GM20431 (cell line): Measurements from ENCODE around the gene DEPDC7.
"Not testable (repeated sequence)": the region's sequence is repeated elsewhere in the genome, so short reads cannot be mapped to it uniquely, and the experiment has no call there.

Experiments used
- in situ Hi-C: fragments of 300-500 bp; cut with MseI, MboI; formaldehyde crosslinking; loops from one replicate; pipeline ENCODE4 v1.15.0; 2020; ENCODE audit warnings: low sequenced_read_pairs; ENCODE audit not compliant: unreplicated experiment

DEPDC7 gene

DNA sequence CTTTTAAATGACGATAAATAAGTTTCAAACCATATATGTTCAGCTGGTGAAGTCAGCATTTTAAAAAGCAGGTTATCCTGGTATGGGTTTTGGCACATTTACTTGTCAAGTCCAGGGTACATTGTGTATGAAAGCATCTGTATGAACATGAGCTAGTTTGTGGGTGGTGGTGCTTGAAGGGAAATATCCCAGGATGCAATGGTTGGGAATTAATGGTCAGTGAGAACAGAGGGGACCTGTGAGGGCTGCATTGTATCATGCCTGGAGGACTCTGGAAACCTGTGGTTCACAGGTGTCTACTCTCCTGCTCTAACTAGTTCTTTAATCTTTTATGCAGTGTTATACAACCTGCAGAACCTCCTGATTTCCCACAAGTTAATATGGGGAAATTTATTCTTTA lies 5.8 kb downstream of the DEPDC7 start:
- in situ Hi-C loops = no loop called here

GRCh38 chr11:33021937-33022336 lies 6.3 kb downstream of the DEPDC7 start:
- in situ Hi-C loops = no loop called here

GRCh38 chr11:33025339-33025722 lies 9.7 kb downstream of the DEPDC7 start:
- in situ Hi-C loops = no loop called here

DNA sequence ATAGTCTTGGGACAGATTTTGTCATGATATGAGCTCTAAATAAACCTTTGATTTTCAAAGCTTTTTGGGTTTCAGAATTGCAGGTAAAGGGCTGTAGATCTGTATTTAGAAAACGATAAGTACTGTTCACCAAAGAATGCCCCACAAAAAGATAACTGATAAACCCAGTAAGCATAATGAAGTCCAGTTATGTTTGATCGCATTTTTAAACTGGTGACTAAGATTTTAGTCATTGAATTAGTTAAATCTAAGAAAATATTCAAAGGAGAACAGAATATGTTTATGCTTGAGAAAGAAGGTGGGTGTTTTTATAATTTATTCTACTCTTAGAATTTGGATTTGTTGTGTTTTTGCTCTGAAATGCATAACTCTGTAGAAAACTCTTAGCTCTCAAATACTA lies 11.6 kb downstream of the DEPDC7 start:
- in situ Hi-C loops = no loop called here

DNA sequence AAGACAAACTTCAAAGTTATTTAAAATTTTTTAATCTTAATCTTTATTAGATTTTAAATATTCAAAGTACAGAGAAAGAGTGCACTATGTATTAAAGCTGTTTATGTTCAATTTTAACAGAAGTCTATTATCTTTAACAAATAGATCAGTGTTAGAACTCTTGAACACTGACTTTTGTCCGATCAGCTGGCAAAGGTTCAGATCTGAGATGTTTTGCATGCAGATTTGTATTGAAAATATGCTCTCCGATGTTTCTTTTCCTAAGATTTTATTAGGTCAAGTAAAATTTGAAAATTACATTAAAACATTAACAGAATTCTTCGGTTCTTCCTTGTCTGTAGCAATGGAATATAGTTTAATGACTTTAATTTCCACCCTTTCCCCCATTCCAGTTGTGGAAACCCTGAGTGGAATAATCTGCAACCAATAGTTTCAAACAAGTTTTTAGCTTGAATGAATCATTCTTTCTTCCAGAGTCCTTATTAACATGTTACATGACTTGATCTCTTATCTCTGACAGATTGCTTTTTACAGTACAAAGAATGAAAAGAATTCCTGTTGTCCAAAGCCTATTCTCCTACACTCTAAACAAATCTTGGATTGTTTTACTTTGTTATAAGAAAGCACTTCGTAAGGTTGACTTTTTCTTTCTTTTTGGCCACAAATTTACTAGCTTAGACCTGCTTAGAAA lies 12.3 kb downstream of the DEPDC7 start:
- in situ Hi-C loops = no loop called here

- in situ Hi-C loops = no loop called here
These were observed 12.8 kb downstream of the DEPDC7 start for GRCh38 chr11:33028537-33028914.

GRCh38 chr11:33029218-33029617 lies 13.5 kb downstream of the DEPDC7 start:
- in situ Hi-C loops = not testable (repeated sequence)

GRCh38 chr11:33033493-33033892 lies 17.8 kb downstream of the DEPDC7 start:
- in situ Hi-C loops = no loop called here

DNA sequence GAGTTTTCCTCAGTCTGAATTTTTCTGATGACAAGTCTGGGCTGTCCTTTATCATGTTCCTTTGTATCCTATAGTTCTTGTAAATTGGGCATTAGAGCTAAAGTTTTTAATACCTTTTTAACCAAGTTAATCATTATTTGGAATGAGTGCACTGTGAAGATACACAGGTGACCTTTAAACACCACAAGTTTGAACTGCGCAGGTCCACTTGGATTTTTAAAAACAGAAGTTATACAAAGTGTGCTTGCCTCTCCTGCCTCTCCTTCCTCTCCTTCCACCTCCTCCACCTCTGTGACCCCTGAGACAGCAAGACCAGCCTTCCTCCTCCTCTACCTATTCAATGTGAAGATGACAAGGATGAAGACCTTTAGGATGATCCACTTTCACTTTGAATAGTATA lies 19.3 kb downstream of the DEPDC7 start:
- in situ Hi-C loops = no loop called here

DNA sequence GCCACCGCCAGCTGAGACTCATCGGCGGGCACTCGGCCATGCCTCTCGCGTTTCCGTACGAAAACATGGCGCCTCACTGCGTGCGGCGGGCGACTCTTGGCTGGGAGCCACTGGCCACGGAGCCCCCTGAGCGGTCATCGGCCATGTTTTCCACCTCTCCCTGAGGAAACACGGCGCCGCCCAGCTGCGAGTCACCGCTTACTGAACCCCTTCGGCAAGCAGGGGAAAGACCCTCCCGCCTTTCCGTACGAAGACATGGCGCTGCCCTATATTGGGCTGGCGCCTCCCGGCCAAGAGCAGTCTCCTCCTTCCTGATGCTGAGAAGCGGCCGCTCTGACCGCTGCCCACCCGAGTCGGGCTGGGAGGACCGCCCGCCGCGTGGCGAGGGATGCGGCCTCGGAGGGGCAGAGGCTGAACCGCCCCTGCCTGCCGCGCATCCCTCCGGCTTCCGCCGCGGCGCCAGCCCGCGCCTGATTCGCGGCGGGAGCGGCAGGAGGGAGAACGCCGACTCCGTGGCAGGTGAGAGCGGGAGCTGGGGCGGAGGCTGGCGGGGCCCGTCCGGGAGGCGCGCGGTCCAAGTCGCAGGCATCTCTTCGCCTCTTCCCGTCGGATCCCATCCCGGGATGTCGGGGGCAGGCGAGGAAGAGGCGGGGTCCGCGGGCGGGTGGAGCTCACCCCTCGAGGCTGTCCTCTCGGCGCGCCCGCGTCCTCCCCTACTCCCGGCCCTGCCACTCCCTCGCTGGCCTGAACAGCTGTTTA lies 23.8 kb downstream of the DEPDC7 start, which contains the start of gene TCP11L1:
Gene TCP11L1, plus strand, starts transcription at position 299 of the 759 bp plus-strand sequence. CDS start 4,202 bp downstream, outside the sequence.
- in situ Hi-C loops = no loop called here

- in situ Hi-C loops = no loop called here
These were observed 24.6 kb downstream of the DEPDC7 start for GRCh38 chr11:33040033-33040861.

GRCh38 chr11:33040862-33041453 lies 25.3 kb downstream of the DEPDC7 start:
- in situ Hi-C loops = no loop called here

DNA sequence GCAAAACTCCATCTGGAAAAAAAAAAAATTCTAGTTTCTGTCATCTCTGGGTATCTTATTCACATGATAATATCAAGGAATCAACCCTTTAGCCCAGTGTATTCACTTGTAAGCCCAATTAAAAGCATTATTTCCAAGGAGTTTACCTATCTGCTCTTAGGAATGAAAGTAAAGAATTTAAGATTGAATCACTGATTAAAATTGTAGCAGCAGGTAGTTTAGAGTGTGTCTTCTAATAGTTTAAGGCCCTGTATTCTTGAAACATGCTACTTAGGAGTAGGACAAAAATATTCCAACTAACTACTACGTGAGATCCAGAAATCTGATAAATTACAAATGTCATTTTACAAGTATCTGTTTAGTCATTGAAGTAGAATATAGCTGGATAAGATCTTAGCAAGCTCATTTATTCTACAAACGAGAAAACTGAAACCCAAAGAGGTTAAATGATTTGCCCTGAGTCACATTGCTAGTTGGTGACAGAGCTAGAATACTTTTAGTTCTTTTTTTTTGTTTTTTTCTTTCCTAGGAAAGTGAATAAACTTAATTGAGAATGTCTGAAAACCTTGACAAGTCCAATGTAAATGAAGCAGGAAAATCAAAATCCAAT lies 27.6 kb downstream of the DEPDC7 start:
- in situ Hi-C loops = no loop called here

GRCh38 chr11:33044285-33044756 lies 28.6 kb downstream of the DEPDC7 start:
- in situ Hi-C loops = no loop called here

GRCh38 chr11:33045551-33046255 lies 30.0 kb downstream of the DEPDC7 start:
- in situ Hi-C loops = no loop called here

DNA sequence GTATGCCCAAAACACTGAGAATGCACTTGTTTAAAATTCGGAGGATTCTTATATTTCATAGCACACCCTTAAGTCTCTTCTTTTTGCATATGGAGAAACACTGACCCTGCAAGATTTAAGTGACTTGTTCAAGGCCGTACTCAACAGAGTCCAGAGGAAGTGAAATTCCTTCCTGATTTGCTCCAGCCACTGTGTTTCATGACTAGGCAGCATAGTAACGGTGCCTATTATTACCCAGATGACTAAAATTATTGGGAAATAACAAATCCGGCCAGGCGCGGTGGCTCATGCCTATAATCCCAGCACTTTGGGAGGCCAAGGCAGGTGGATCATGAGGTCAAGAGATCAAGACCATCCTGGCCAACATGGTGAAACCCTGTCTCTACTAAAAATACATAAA lies 33.0 kb downstream of the DEPDC7 start:
- in situ Hi-C loops = not testable (repeated sequence)

GRCh38 chr11:33049565-33050408 lies 34.1 kb downstream of the DEPDC7 start:
- in situ Hi-C loops = not testable (repeated sequence)

DNA sequence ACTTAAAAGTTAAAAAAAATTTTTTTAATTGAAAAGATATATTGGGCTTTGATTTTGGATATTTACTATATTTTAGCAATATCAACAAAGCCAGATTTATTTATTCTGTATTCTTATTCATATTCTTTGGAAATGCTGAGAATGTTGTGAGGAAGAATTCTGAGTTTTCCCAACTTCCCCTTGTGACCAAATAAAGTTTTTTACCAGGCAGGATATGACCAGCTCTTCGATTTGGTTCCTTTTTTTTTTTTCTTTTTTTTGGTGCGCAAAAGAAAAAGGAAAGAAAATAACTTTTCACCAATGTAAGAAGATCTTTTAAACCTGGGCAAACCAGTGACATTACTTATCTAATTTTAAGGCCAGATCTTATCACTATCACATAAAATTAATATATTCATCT lies 36.6 kb downstream of the DEPDC7 start:
- in situ Hi-C loops = no loop called here
